Ovary (tissue), 3 donors: ENCODE measurements around the gene FAM184B.

ENCODE experiments used
- EP300 ChIP-seq: sonication (generic); formaldehyde crosslinking; IDR thresholded peaks from one replicate; pipeline ENCODE4 v1.6.1; 2017; ENCODE audit warnings: antibody characterized with exemption
- POLR2A ChIP-seq: fragments of 450-650 bp; IDR thresholded peaks from one replicate; pipeline ENCODE4 v1.6.1; 2017; ENCODE audit warnings: antibody characterized with exemption, mild to moderate bottlenecking, moderate library complexity
- TF ChIP-seq, protein P1 (sequence below), 3 donors: fragments of 450-650 bp in 2 of 3; fragments of 200-600 bp in 1 of 3; IDR thresholded peaks; one replicate each; pipeline versions ENCODE4 v1.5.1 to v1.8.0; 2016 to 2022; ENCODE audit warnings: antibody characterized with exemption in 3 of 3, mild to moderate bottlenecking in 1 of 3
- donor health status: DM: no; HTN: no; CAD: no.

DNA sequence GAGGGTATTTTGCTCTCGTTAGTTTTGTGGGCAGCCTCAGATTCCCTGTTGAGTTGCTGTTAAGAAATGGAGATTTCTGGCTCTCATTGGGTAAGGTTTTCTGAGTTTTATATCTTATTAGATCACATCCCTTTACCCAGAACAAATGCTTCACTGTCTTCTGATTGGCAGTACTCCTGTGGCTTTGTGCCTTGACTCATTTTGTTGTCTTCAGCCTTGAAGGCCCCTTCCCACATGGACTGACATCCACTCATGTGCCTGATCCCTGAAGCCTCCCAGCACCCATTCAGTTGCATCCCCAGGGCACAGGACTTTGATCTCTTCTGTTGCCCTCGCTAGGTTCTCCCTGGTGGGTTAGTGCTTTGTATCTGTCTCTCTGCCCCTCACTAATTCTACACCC, 156.6 kb downstream of the FAM184B start:
- TF ChIP-seq POLR2A (no peak), EP300 (no peak)
- TF ChIP-seq, protein P1, sequence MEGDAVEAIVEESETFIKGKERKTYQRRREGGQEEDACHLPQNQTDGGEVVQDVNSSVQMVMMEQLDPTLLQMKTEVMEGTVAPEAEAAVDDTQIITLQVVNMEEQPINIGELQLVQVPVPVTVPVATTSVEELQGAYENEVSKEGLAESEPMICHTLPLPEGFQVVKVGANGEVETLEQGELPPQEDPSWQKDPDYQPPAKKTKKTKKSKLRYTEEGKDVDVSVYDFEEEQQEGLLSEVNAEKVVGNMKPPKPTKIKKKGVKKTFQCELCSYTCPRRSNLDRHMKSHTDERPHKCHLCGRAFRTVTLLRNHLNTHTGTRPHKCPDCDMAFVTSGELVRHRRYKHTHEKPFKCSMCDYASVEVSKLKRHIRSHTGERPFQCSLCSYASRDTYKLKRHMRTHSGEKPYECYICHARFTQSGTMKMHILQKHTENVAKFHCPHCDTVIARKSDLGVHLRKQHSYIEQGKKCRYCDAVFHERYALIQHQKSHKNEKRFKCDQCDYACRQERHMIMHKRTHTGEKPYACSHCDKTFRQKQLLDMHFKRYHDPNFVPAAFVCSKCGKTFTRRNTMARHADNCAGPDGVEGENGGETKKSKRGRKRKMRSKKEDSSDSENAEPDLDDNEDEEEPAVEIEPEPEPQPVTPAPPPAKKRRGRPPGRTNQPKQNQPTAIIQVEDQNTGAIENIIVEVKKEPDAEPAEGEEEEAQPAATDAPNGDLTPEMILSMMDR (IDR thresholded peaks at IDR 0.05) = no peak
